Mucosa of descending colon (tissue), 3 donors: ENCODE data around the gene IRF9. TPM values are rescaled to one million over a fixed set of nuclear protein-coding genes. Genes with fewer than 3 reads are reported as not detected.

Experiments used
- ATAC-seq: fragments of 200-7000 bp; cut with Tn5 transposase; one replicate; pipeline ENCODE4 v1.9.1; 2020; ENCODE audit warnings: mild to moderate bottlenecking, moderate library complexity
- DNase-seq, 3 donors: peaks; one replicate each; pipeline ENCODE4 v3.0.0-alpha.2; 2020
- H3K36me3 ChIP-seq: fragments of 200-600 bp; one replicate; pipeline ENCODE4 v1.8.0; 2021; ENCODE audit warnings: low read depth, mild to moderate bottlenecking
- H3K4me1 ChIP-seq: fragments of 200-600 bp; one replicate; pipeline ENCODE4 v1.8.0; 2021; ENCODE audit warnings: low read depth, mild to moderate bottlenecking
- H3K4me3 ChIP-seq: fragments of 200-600 bp; one replicate; pipeline ENCODE4 v1.8.0; 2021; ENCODE audit warnings: mild to moderate bottlenecking
- H3K9me3 ChIP-seq: fragments of 200-600 bp; one replicate; pipeline ENCODE4 v1.8.0; 2021; ENCODE audit warnings: mild to moderate bottlenecking
- intact Hi-C, 2 donors: fragments of 100-400 bp; cut with DNase I in 1 of 2; cut with micrococcal nuclease in 1 of 2; formaldehyde crosslinking; loops; one replicate each; pipeline versions ENCODE4 v1.11.0 to v1.11.1; 2022; cut with DNase I, micrococcal nuclease
- total RNA-seq, 3 donors: library from RNA; stranded (reverse); fragmentation: NEBNext Ultra II Directional in 2 of 3; extraction: Animal tissue kit (Norgen Biotek cat#: 25700) in 2 of 3; gene quantifications; one replicate each; pipeline versions ENCODE4 v1.2.1 to v1.2.4, GENCODE V29; 2021 to 2023
- TF ChIP-seq, protein P1 (sequence below): fragments of 200-600 bp; IDR thresholded peaks from one replicate; pipeline ENCODE4 v1.8.0; 2022; ENCODE audit warnings: antibody characterized with exemption, mild to moderate bottlenecking
- donor health status: DM: no; HTN: no; CAD: no; lungs with moderate emphysema.
- donor health status: DM: no; HTN: no; CAD: no.
- donor health status: DM: no; HTN: yes; CAD: no.

Gene IRF9
- total RNA-seq, 3 donors from 2014 or later = 78.7 to 119 (median 103) TPM

DNA sequence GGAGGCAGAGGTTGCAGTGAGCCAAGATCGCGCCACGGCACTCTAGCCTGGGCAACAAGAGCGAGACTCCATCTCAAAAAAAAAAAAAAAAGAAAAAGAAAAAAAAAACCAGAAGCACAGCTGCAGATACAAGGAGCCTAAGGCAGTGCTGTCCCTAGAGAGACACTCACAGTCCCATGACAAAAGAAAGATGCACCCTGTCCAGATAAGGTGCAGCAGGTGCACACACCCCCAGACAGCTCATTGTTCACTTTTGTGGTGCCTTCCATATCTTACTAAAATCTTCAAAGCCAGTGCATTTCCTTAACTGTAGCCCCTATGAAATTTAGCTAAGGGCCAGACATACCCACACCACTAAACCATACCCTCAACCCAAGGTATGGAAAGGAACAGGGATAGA, 38.6 kb upstream of the IRF9 start:
- intact Hi-C loops = no loop called here
- DNase-seq (no peak), ATAC-seq (no peak)
- H3K9me3 ChIP-seq = no peaks in the 10 kb centered on the region
- no peak overlapping the region for H3K4me3 ChIP-seq
- no peaks in the 10 kb centered on the region for H3K4me1 ChIP-seq
- TF ChIP-seq, protein P1, sequence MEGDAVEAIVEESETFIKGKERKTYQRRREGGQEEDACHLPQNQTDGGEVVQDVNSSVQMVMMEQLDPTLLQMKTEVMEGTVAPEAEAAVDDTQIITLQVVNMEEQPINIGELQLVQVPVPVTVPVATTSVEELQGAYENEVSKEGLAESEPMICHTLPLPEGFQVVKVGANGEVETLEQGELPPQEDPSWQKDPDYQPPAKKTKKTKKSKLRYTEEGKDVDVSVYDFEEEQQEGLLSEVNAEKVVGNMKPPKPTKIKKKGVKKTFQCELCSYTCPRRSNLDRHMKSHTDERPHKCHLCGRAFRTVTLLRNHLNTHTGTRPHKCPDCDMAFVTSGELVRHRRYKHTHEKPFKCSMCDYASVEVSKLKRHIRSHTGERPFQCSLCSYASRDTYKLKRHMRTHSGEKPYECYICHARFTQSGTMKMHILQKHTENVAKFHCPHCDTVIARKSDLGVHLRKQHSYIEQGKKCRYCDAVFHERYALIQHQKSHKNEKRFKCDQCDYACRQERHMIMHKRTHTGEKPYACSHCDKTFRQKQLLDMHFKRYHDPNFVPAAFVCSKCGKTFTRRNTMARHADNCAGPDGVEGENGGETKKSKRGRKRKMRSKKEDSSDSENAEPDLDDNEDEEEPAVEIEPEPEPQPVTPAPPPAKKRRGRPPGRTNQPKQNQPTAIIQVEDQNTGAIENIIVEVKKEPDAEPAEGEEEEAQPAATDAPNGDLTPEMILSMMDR = no peak
- H3K36me3 ChIP-seq = peaks cover 11% of the 10 kb centered on the region

DNA sequence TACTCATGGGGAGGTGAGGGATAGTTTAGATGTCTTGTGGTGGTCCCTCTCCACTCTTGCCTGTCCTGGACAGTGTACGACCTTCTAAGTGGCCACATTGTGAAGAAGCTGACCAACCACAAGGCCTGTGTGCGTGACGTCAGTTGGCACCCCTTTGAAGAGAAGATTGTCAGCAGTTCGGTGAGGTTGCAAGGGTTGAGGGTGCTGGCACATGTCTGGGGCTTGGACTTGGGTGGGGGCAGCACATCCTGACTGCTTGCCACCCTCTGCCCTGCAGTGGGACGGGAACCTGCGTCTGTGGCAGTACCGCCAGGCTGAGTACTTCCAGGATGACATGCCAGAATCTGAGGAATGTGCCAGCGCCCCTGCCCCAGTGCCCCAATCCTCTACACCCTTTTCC, 38.2 kb upstream of the IRF9 start:
- H3K4me1 ChIP-seq = no peaks in the 10 kb centered on the region
- no peaks in the 10 kb centered on the region for H3K9me3 ChIP-seq
- H3K36me3 ChIP-seq = peaks cover 11% of the 10 kb centered on the region
- no peak overlapping the region for H3K4me3 ChIP-seq
- DNase-seq (no peak), ATAC-seq (no peak)
- TF ChIP-seq, protein P1 = no peak
- intact Hi-C loops = no loop called here

DNA sequence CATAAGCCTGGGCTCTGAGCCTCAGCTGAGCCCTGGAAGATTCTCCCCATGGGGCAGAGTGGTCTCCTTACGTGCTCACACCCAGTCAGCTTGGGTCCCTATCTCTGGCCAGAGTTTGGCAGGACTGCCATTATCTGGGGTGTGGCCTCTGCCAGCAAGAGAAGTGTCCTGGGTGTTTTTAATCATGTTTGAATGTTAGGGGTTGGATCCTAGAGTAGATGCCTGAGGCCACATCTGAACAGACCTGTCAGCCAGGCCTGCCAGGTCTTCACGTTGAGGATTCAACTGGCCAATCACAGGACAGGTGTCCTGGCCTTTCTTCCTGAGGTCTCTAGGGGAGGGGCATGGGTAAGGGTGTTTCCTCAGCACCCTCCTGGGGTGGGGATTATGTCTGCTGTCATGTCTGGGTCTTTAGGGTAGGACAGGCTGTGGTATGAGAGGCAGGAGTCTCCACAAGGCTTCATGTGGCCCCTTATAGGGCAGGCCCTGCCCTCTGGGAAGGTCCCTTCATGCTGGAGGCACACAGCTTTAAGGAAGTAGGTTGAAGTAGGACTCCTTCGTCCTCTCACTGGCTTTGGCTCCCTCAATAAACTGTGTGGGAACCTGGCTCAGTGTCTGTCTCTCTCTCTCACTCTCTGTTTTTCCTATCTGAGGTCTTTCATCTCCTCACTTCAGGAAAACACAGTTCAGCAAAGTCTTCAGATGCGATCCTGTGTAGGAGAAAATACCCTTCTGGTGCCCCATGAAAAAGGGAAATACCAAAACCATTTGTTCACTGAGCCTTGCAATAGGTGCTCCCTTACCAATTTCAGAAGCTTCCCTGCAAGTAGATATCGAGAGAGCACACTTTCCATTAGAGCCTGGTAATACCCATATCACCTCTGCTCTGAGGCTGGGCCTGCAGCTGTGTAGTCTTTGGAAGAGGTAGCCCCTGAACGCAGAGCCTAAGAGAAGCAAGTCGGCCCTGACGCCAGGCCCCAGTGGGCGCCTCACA, 37.3 kb upstream of the IRF9 start:
- intact Hi-C loops = no loop called here
- ATAC-seq = peak; percentile 26
- H3K36me3 ChIP-seq = peaks cover 11% of the 10 kb centered on the region
- DNase-seq = no peak
- TF ChIP-seq, protein P1 = no peak
- H3K9me3 ChIP-seq = no peaks in the 10 kb centered on the region
- H3K4me3 ChIP-seq = no peak overlapping the region
- no peaks in the 10 kb centered on the region for H3K4me1 ChIP-seq

DNA sequence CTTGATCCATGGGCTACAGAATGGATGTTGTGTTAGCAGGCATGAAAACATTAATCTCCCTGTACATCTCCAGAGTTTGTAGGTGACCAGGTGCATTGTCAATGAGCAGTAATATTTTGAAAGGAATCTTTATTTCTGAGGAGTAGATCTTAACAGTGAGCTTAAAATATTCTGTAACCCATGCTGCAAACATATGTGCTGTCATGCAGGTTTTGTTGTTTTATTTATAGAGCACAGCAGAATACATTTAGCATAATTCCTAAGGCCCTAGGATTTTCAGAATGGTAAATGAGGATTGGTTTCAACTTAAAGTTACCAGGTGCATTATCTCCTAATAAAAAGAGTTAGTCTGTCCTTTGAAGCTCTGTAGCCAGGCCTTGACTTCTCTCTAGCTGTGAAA, 34.1 kb upstream of the IRF9 start:
- intact Hi-C loops = no loop called here
- no peak overlapping the region for H3K4me3 ChIP-seq
- DNase-seq (no peak), ATAC-seq (no peak)
- no peaks in the 10 kb centered on the region for H3K9me3 ChIP-seq
- no peaks in the 10 kb centered on the region for H3K36me3 ChIP-seq
- TF ChIP-seq, protein P1 = no peak
- no peaks in the 10 kb centered on the region for H3K4me1 ChIP-seq

DNA sequence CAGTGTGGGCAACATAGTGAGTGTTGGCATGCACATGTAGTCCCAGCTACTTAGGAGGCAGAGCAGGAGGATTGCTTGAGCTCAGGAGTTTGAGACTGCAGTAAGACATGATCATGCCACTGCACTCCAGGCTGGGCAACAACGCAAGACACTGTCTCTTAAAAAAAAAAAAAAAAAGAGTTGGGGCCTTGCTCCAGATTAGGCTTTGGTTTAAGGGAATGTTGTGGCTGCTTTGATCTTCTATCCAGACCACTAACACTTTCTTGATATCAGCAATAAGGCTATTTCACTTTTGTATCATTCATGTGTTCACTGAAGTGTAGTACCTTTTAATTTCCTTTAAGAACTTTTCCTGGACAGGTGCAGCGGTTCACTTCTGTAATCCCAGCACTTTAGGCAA, 33.4 kb upstream of the IRF9 start:
- no peaks in the 10 kb centered on the region for H3K36me3 ChIP-seq
- intact Hi-C loops = no loop called here
- no peaks in the 10 kb centered on the region for H3K9me3 ChIP-seq
- TF ChIP-seq, protein P1 = no peak
- no peak for DNase-seq
- no peak overlapping the region for H3K4me3 ChIP-seq
- no peak for ATAC-seq
- no peaks in the 10 kb centered on the region for H3K4me1 ChIP-seq
